ENCODE data around the gene TNFSF10.
"Not testable (repeated sequence)": the region's sequence is repeated elsewhere in the genome, so short reads cannot be mapped to it uniquely, and the experiment has no call there.

The TNFSF10 gene

DNA sequence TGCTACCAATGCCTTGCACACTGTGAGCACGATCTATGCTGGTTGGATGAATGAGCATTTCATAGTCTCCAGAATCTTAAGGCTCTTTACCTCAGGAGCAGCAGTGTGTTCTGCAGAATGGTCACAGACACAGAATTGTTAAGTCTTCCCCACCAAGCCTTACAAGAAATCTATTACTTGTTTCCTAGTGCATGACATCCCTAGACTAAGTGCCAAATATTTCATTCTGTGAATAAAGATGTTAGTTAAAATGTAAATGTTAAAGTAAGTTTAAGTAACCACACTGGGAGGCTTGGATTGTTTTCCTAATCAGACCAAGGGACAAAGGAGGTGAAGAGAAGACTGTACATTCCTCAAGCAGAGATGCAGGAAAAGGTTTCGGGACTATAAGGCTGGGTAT is 4.1 kb upstream of the TNFSF10 start:
- H3K36me3 ChIP-seq (replicated peaks in 1 of 2; ENCODE audit: control insufficient read depth in 2 of 2, insufficient read depth in 2 of 2, low read length in 2 of 2), result no peaks in the 10 kb centered on the region
- H3K27me3 ChIP-seq (ENCODE audit: control insufficient read depth in 3 of 3, insufficient read depth in 3 of 3, low read depth in 1 of 3, low read length in 3 of 3), result peaks cover 0 to 3% (median 0%) of the 10 kb centered on the region in 3 experiments
- H3K9me3 ChIP-seq (replicated peaks in 1 of 2; ENCODE audit: control insufficient read depth in 2 of 2, insufficient read depth in 1 of 2, low read depth in 1 of 2, low read length in 2 of 2), result no peaks in the 10 kb centered on the region
- H2BK5ac ChIP-seq (ENCODE audit: low read length), result no peak overlapping the region
- no peak overlapping the region for H4K8ac ChIP-seq (ENCODE audit: low read depth, low read length)
- no peak overlapping the region for H4K91ac ChIP-seq (ENCODE audit: low read depth, low read length, poor library complexity)
- no peak overlapping the region for H2AK5ac ChIP-seq (ENCODE audit: low read depth, low read length)
- H3K23ac ChIP-seq (ENCODE audit: low read depth, low read length, poor library complexity), result no peak overlapping the region
- H3K4me3 ChIP-seq (ENCODE audit: low read length in 2 of 2), result no peak overlapping the region
- H2BK120ac ChIP-seq (ENCODE audit: low read depth, low read length), result no peak overlapping the region
- no peak overlapping the region for H3K14ac ChIP-seq (ENCODE audit: low read length)
- no peak overlapping the region for H2BK15ac ChIP-seq (ENCODE audit: low read length)
- H3K4me1 ChIP-seq (ENCODE audit: control insufficient read depth in 2 of 2, insufficient read depth in 1 of 2, low read depth in 1 of 2, low read length in 2 of 2), result peaks cover 4% of the 10 kb centered on the region in 2 donors
- H3K79me1 ChIP-seq (ENCODE audit: low read depth, low read length), result no peaks in the 10 kb centered on the region
- no peak overlapping the region for H3K4me2 ChIP-seq (ENCODE audit: insufficient read depth, low read length, poor library complexity, severe bottlenecking)
- no peak for DNase-seq (ENCODE audit: low spot score)
- no peak overlapping the region for H3K9ac ChIP-seq (ENCODE audit: low read depth, low read length, poor library complexity)
- H3K4ac ChIP-seq (ENCODE audit: low read length), result no peak overlapping the region
- H3K27ac ChIP-seq (replicated peaks; ENCODE audit: low read length), result no peak overlapping the region
- no peak overlapping the region for H2AFZ ChIP-seq (ENCODE audit: low read length)
- no peak overlapping the region for H3K18ac ChIP-seq (ENCODE audit: low read length)
- no CpG with 5 or more reads among the region's 2 CpGs for WGBS, 2 donors (ENCODE audit: extremely low coverage in 2 of 2, insufficient read length in 2 of 2, insufficient replicate concordance in 1 of 2)
- H2BK12ac ChIP-seq (ENCODE audit: low read length), result no peak overlapping the region

GRCh38 chr3:172525116-172525613 is 1.9 kb upstream of the TNFSF10 start:
- Histone ChIP-seq H2BK5ac (ENCODE audit: low read length) (no peak overlapping the region), H3K27me3 (ENCODE audit: control insufficient read depth in 3 of 3, insufficient read depth in 3 of 3, low read depth in 1 of 3, low read length in 3 of 3) (peaks cover 0 to 3% (median 0%) of the 10 kb centered on the region in 3 experiments), H2AFZ (ENCODE audit: low read length) (no peak overlapping the region), H3K4me1 (ENCODE audit: control insufficient read depth in 2 of 2, insufficient read depth in 1 of 2, low read depth in 1 of 2, low read length in 2 of 2) (peaks cover 4% of the 10 kb centered on the region in 2 donors), H3K27ac (replicated peaks; ENCODE audit: low read length) (no peak overlapping the region), H3K79me1 (ENCODE audit: low read depth, low read length) (no peaks in the 10 kb centered on the region), H3K14ac (ENCODE audit: low read length) (no peak overlapping the region), H2BK15ac (ENCODE audit: low read length) (no peak overlapping the region), H3K23ac (ENCODE audit: low read depth, low read length, poor library complexity) (no peak overlapping the region), H3K18ac (ENCODE audit: low read length) (no peak overlapping the region), H2AK5ac (ENCODE audit: low read depth, low read length) (no peak overlapping the region), H2BK120ac (ENCODE audit: low read depth, low read length) (no peak overlapping the region), H2BK12ac (ENCODE audit: low read length) (no peak overlapping the region), H3K4ac (ENCODE audit: low read length) (no peak overlapping the region), H3K4me3 (ENCODE audit: low read length in 2 of 2) (no peak overlapping the region), H3K9ac (ENCODE audit: low read depth, low read length, poor library complexity) (no peak overlapping the region), H4K8ac (ENCODE audit: low read depth, low read length) (no peak overlapping the region), H3K36me3 (replicated peaks in 1 of 2; ENCODE audit: control insufficient read depth in 2 of 2, insufficient read depth in 2 of 2, low read length in 2 of 2) (no peaks in the 10 kb centered on the region), H4K91ac (ENCODE audit: low read depth, low read length, poor library complexity) (no peak overlapping the region), H3K9me3 (replicated peaks in 1 of 2; ENCODE audit: control insufficient read depth in 2 of 2, insufficient read depth in 1 of 2, low read depth in 1 of 2, low read length in 2 of 2) (no peaks in the 10 kb centered on the region), H3K4me2 (ENCODE audit: insufficient read depth, low read length, poor library complexity, severe bottlenecking) (no peak overlapping the region)
- no CpG with 5 or more reads among the region's 18 CpGs for WGBS, 2 donors (ENCODE audit: extremely low coverage in 2 of 2, insufficient read length in 2 of 2, insufficient replicate concordance in 1 of 2)
- DNase-seq (ENCODE audit: low spot score), result no peak

GRCh38 chr3:172524611-172525010 is 1.4 kb upstream of the TNFSF10 start:
- H3K9me3 ChIP-seq (replicated peaks in 1 of 2; ENCODE audit: control insufficient read depth in 2 of 2, insufficient read depth in 1 of 2, low read depth in 1 of 2, low read length in 2 of 2), result no peaks in the 10 kb centered on the region
- H3K4me1 ChIP-seq (ENCODE audit: control insufficient read depth in 2 of 2, insufficient read depth in 1 of 2, low read depth in 1 of 2, low read length in 2 of 2), result peaks cover 4% of the 10 kb centered on the region in 2 donors
- H2BK120ac ChIP-seq (ENCODE audit: low read depth, low read length), result no peak overlapping the region
- no peak overlapping the region for H3K4me2 ChIP-seq (ENCODE audit: insufficient read depth, low read length, poor library complexity, severe bottlenecking)
- no peak overlapping the region for H3K4ac ChIP-seq (ENCODE audit: low read length)
- no peak overlapping the region for H3K27ac ChIP-seq (replicated peaks; ENCODE audit: low read length)
- H3K14ac ChIP-seq (ENCODE audit: low read length), result no peak overlapping the region
- no peak overlapping the region for H3K9ac ChIP-seq (ENCODE audit: low read depth, low read length, poor library complexity)
- H4K91ac ChIP-seq (ENCODE audit: low read depth, low read length, poor library complexity), result no peak overlapping the region
- no peak overlapping the region for H4K8ac ChIP-seq (ENCODE audit: low read depth, low read length)
- H2BK15ac ChIP-seq (ENCODE audit: low read length), result no peak overlapping the region
- H3K36me3 ChIP-seq (replicated peaks in 1 of 2; ENCODE audit: control insufficient read depth in 2 of 2, insufficient read depth in 2 of 2, low read length in 2 of 2), result no peaks in the 10 kb centered on the region
- no peaks in the 10 kb centered on the region for H3K79me1 ChIP-seq (ENCODE audit: low read depth, low read length)
- H3K4me3 ChIP-seq (ENCODE audit: low read length in 2 of 2), result no peak overlapping the region
- H2AFZ ChIP-seq (ENCODE audit: low read length), result no peak overlapping the region
- no peak overlapping the region for H3K23ac ChIP-seq (ENCODE audit: low read depth, low read length, poor library complexity)
- no peak overlapping the region for H2BK12ac ChIP-seq (ENCODE audit: low read length)
- no peak overlapping the region for H2BK5ac ChIP-seq (ENCODE audit: low read length)
- no peak overlapping the region for H2AK5ac ChIP-seq (ENCODE audit: low read depth, low read length)
- DNase-seq (ENCODE audit: low spot score), result no peak
- WGBS, 2 donors (ENCODE audit: extremely low coverage in 2 of 2, insufficient read length in 2 of 2, insufficient replicate concordance in 1 of 2), result no CpG with 5 or more reads among the region's 3 CpGs
- H3K27me3 ChIP-seq (ENCODE audit: control insufficient read depth in 3 of 3, insufficient read depth in 3 of 3, low read depth in 1 of 3, low read length in 3 of 3), result no peaks in the 10 kb centered on the region
- H3K18ac ChIP-seq (ENCODE audit: low read length), result no peak overlapping the region

DNA sequence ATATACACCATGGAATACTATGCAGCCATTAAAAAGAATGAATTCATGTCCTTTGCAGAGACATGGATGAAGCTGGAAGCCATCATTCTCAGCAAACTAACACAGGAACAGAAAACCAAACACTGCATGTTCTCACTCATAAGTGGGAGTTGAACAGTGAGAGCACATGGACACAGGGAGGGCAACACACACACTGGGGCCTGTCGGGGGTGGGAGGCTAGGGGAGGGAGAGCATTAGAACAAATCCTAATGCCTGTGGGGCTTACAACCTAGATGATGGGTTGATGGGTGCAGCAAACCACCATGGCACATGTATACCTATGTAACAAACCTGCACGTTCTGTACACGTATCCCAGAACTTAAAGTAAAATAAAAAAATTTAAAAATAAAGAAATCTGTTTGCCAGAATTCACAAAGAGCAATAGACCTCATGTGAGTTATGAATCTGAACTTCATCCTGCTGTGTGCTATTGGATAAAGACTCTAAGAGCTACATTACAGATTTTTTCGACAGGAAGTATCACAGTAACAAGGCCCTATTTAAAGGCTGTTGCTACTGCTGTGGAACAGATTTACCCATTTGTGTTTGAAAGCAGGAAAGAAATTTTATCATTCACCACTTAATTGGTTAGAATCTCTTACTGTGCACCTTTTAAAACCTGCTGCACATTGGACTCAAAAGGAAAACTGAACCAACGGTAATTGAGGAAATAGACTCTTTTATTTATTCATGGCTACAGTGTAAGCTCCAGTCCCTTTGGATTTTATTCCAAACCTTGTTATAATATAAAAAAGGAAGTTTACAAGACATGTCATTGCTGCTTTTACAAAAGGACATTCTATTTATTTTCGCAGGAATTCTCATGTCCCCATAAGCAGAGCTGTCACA is 1.1 kb downstream of the TNFSF10 start:
- not testable (repeated sequence) for H2BK120ac ChIP-seq (ENCODE audit: low read depth, low read length); H3K27me3 ChIP-seq (ENCODE audit: control insufficient read depth in 3 of 3, insufficient read depth in 3 of 3, low read depth in 1 of 3, low read length in 3 of 3); H2AFZ ChIP-seq (ENCODE audit: low read length); H3K4ac ChIP-seq (ENCODE audit: low read length); DNase-seq (ENCODE audit: low spot score); H3K23ac ChIP-seq (ENCODE audit: low read depth, low read length, poor library complexity); H2BK5ac ChIP-seq (ENCODE audit: low read length); H3K36me3 ChIP-seq (replicated peaks in 1 of 2; ENCODE audit: control insufficient read depth in 2 of 2, insufficient read depth in 2 of 2, low read length in 2 of 2); H3K79me1 ChIP-seq (ENCODE audit: low read depth, low read length); H3K27ac ChIP-seq (replicated peaks; ENCODE audit: low read length); H3K18ac ChIP-seq (ENCODE audit: low read length); H3K9ac ChIP-seq (ENCODE audit: low read depth, low read length, poor library complexity); H2BK15ac ChIP-seq (ENCODE audit: low read length); H4K91ac ChIP-seq (ENCODE audit: low read depth, low read length, poor library complexity); H4K8ac ChIP-seq (ENCODE audit: low read depth, low read length); H3K4me2 ChIP-seq (ENCODE audit: insufficient read depth, low read length, poor library complexity, severe bottlenecking); H2BK12ac ChIP-seq (ENCODE audit: low read length); H3K4me3 ChIP-seq (ENCODE audit: low read length in 2 of 2); H3K9me3 ChIP-seq (replicated peaks in 1 of 2; ENCODE audit: control insufficient read depth in 2 of 2, insufficient read depth in 1 of 2, low read depth in 1 of 2, low read length in 2 of 2); H3K4me1 ChIP-seq (ENCODE audit: control insufficient read depth in 2 of 2, insufficient read depth in 1 of 2, low read depth in 1 of 2, low read length in 2 of 2); H3K14ac ChIP-seq (ENCODE audit: low read length); H2AK5ac ChIP-seq (ENCODE audit: low read depth, low read length)
- WGBS, 2 donors (ENCODE audit: extremely low coverage in 2 of 2, insufficient read length in 2 of 2, insufficient replicate concordance in 1 of 2), result no CpG with 5 or more reads among the region's 6 CpGs
